ENCODE results near the gene TRAPPC3L.

GRCh38 chr6:116482780-116483179 lies 62.7 kb downstream of the TRAPPC3L start:
- TF ChIP-seq CTCF (IDR thresholded peaks at IDR 0.05) (no peak), MAZ (IDR thresholded peaks at IDR 0.05; ENCODE audit: borderline replicate concordance, low read depth, low read length) (no peak), POLR2A (IDR thresholded peaks at IDR 0.05; ENCODE audit: low read length) (no peak), HEYL (CRISPR knock-in tag; IDR thresholded peaks at IDR 0.05) (no peak), CEBPB (IDR thresholded peaks at IDR 0.05) (no peak), POLR2AphosphoS2 (conservative IDR thresholded peaks at IDR 0.05; ENCODE audit: low read length) (no peak), KDM1A (IDR thresholded peaks at IDR 0.05; ENCODE audit: low read depth) (no peak)
- TF ChIP-seq, protein P1, sequence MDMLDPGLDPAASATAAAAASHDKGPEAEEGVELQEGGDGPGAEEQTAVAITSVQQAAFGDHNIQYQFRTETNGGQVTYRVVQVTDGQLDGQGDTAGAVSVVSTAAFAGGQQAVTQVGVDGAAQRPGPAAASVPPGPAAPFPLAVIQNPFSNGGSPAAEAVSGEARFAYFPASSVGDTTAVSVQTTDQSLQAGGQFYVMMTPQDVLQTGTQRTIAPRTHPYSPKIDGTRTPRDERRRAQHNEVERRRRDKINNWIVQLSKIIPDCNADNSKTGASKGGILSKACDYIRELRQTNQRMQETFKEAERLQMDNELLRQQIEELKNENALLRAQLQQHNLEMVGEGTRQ (IDR thresholded peaks at IDR 0.05): no peak

All from A549 (cell line).